Fibroblast of lung (primary cell): ENCODE measurements around the gene ZYG11B. TPM values are rescaled to one million over a fixed set of nuclear protein-coding genes. Genes with fewer than 3 reads are reported as not detected.
A peak's percentile ranks its signal among the peaks of the same experiment; 100 is the strongest.

ENCODE experiments used
- DNase-seq, 2 donors: peaks; one replicate each; pipeline versions ENCODE4 v3.0.0 to v3.0.0-alpha.2; 2010; ENCODE audit warnings: low read depth in 2 of 2
- H2AFZ ChIP-seq: 2 replicates; pipeline ENCODE4 v1.5.1; 2012; ENCODE audit warnings: low read length, control low read depth, inconsistent platforms
- H3K27ac ChIP-seq: 2 replicates; pipeline ENCODE4 v1.5.1; 2011; ENCODE audit warnings: low read length, control low read depth; ENCODE audit not compliant: insufficient read depth
- H3K27me3 ChIP-seq: 2 replicates; pipeline ENCODE4 v1.5.1; 2011; ENCODE audit warnings: mild to moderate bottlenecking, low read length; ENCODE audit not compliant: control insufficient read depth, insufficient read depth
- H3K36me3 ChIP-seq: 2 replicates; pipeline ENCODE4 v1.5.1; 2011; ENCODE audit warnings: low read length; ENCODE audit not compliant: control insufficient read depth, insufficient read depth
- H3K4me1 ChIP-seq: 2 replicates; pipeline ENCODE4 v1.5.1; 2011; ENCODE audit warnings: low read length; ENCODE audit not compliant: control insufficient read depth, insufficient read depth; ENCODE audit errors: extremely low read depth
- H3K4me2 ChIP-seq: 2 replicates; pipeline ENCODE4 v1.5.1; 2011; ENCODE audit warnings: low read length, control low read depth; ENCODE audit not compliant: insufficient read depth; ENCODE audit errors: extremely low read depth
- H3K4me3 ChIP-seq, 4 experiments: fragments of 200-600 bp in 1 of 4; sonication (generic) in 1 of 4; replicated peaks in 1 of 4; 2 replicates each; pipeline ENCODE4 v1.5.1; 2011 to 2016; ENCODE audit warnings: low read length in 4 of 4, low read depth in 3 of 4, mild to moderate bottlenecking in 3 of 4, control low read depth in 2 of 4, inconsistent platforms in 1 of 4, mixed read lengths in 1 of 4; ENCODE audit not compliant: insufficient read depth in 1 of 4; ENCODE audit errors: control extremely low read depth in 1 of 4
- H3K79me2 ChIP-seq: 2 replicates; pipeline ENCODE4 v1.5.1; 2012; ENCODE audit warnings: mild to moderate bottlenecking, low read length, inconsistent platforms; ENCODE audit not compliant: control insufficient read depth, insufficient read depth
- H3K9ac ChIP-seq: 2 replicates; pipeline ENCODE4 v1.5.1; 2011; ENCODE audit warnings: mild to moderate bottlenecking, low read length, control low read depth; ENCODE audit not compliant: insufficient read depth
- H3K9me3 ChIP-seq: 2 replicates; pipeline ENCODE4 v1.5.1; 2012; ENCODE audit warnings: low read depth, low read length; ENCODE audit not compliant: control insufficient read depth, insufficient read depth
- H4K20me1 ChIP-seq: 2 replicates; pipeline ENCODE4 v1.5.1; 2011; ENCODE audit warnings: low read length; ENCODE audit not compliant: control insufficient read depth, insufficient read depth; ENCODE audit errors: extremely low read depth
- EZH2 ChIP-seq: IDR thresholded peaks from 2 replicates; pipeline ENCODE4 v1.5.1; 2012; ENCODE audit warnings: low read length, control low read depth, mild to moderate bottlenecking; ENCODE audit errors: missing control alignments
- polyA plus RNA-seq, 2 donors: library from polyadenylated mRNA; depleted of rRNA in 1 of 2; stranded (reverse) in 1 of 2; unstranded in 1 of 2; fragments of >200 nt; gene quantifications; 2 replicates each; pipeline ENCODE4 v1.2.1, GENCODE V29; 2011 to 2012; ENCODE audit warnings: missing spikeins in 1 of 2
- total RNA-seq: library from RNA; depleted of rRNA; stranded (reverse); fragments of >200 nt; gene quantifications from 2 replicates; pipeline ENCODE4 v1.2.1, GENCODE V29; 2014
- TF ChIP-seq, protein P1 (sequence below), 2 donors: IDR thresholded peaks in 1 of 2; conservative IDR thresholded peaks in 1 of 2; 1 replicate in 1 of 2; 2 replicates in 1 of 2; pipeline ENCODE4 v1.5.1; 2011 to 2012; ENCODE audit warnings: low read length in 2 of 2, control low read depth in 1 of 2, inconsistent platforms in 1 of 2, low read depth in 1 of 2, mild to moderate bottlenecking in 1 of 2

The ZYG11B gene
- total and polyA plus RNA-seq, 2 donors (not counting 1 experiment from before 2014, with no cell fraction given): 30.2 to 50.7 TPM

DNA sequence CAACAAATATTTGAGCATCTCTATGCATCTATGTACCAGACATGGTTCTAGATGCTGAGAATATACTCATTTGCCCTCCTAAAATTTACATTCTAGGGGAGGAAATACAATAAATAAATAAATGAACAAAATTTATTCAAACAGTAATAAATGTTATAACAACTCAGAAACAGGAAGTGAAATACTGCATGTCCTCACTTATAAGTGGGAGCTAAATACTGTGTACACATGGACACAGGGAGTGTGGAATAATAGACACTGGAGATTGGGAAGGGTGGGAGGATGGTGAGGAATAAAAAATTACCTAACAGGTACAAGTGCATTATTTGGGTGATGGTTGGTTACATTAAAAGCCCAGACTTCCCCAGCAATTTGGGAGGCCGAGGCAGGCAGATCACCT is 32.4 kb upstream of the ZYG11B start:
- DNase-seq: no peak
- Histone ChIP-seq H2AFZ (no peak overlapping the region), H3K36me3 (peaks cover 6% of the 10 kb centered on the region), H3K9me3 (no peaks in the 10 kb centered on the region), H3K4me2 (no peak overlapping the region), H3K4me1 (peaks cover 5% of the 10 kb centered on the region), H3K79me2 (peaks cover 32% of the 10 kb centered on the region), H3K9ac (no peak overlapping the region), H3K27me3 (no peaks in the 10 kb centered on the region), H3K4me3 (no peak overlapping the region), H3K27ac (no peak overlapping the region), H4K20me1 (no peaks in the 10 kb centered on the region)
- no peak for TF ChIP-seq EZH2
- TF ChIP-seq, protein P1, sequence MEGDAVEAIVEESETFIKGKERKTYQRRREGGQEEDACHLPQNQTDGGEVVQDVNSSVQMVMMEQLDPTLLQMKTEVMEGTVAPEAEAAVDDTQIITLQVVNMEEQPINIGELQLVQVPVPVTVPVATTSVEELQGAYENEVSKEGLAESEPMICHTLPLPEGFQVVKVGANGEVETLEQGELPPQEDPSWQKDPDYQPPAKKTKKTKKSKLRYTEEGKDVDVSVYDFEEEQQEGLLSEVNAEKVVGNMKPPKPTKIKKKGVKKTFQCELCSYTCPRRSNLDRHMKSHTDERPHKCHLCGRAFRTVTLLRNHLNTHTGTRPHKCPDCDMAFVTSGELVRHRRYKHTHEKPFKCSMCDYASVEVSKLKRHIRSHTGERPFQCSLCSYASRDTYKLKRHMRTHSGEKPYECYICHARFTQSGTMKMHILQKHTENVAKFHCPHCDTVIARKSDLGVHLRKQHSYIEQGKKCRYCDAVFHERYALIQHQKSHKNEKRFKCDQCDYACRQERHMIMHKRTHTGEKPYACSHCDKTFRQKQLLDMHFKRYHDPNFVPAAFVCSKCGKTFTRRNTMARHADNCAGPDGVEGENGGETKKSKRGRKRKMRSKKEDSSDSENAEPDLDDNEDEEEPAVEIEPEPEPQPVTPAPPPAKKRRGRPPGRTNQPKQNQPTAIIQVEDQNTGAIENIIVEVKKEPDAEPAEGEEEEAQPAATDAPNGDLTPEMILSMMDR (conservative IDR thresholded peaks at IDR 0.05 in 1 of 2, IDR thresholded peaks at IDR 0.05 in 1 of 2; ENCODE audit: low read depth in 1 of 2, low read length in 2 of 2): no peak

GRCh38 chr1:52695627-52696026 is 30.6 kb upstream of the ZYG11B start:
- no peak overlapping the region for H3K27ac ChIP-seq

DNA sequence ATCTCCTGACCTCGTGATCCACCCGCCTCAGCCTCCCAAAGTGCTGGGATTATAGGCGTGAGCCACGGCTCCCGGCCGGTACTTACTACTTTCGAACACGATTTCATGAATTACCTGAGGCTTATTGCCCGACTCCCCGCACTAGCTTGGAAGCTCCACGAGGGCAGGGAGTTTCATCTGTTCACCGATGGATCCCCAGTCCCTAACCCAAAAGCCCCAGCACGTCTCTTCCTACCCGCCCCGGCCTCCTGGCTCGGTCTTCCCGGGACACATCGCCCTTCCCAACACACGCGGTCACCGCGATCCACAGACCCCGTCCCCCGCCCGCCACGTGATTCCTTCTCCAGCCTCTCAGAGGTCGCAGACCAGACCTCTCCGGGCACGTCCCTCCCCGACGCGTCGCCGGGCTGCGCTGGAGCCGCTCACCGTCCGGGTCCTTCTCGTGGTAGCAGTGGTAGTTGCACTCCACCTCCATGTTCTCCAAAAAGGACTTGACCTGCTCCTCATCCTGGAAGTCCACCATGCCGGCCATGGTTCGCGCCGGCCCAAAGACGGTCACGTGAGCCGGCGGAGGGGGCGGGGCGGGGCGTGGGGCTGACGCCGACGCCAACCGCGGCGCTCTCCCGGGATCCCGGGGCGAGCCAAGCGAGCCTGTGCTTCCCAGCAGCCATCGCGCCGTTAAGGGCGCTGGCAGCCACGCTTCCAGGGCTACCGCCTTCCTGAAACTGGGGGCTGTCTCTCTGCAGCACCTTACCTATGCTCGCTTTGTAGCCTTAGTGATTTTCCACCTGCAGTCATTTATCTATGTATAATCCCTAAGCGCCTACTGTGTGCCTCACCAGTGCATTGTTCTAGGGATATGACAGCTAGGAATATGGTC is 28.2 kb upstream of the ZYG11B start, which contains the start of gene COA7:
TSS of gene COA7 (minus strand) at position 553 of the 880 bp plus-strand sequence. CDS start at position 532, 21 bp downstream.
- DNase-seq: peak; percentile 78 to 79
- Histone ChIP-seq H3K9ac (peak within 1 kb of the TSS; percentile 71), H3K4me1 (peaks cover 6% of the 10 kb centered on the region), H3K4me2 (peak within 1 kb of the TSS; percentile 87), H3K79me2 (peaks cover 32% of the 10 kb centered on the region), H3K36me3 (no peaks in the 10 kb centered on the region), H3K27ac (peak within 1 kb of the TSS; percentile 71), H2AFZ (peak within 1 kb of the TSS; percentile 95), H4K20me1 (no peaks in the 10 kb centered on the region), H3K9me3 (no peaks in the 10 kb centered on the region), H3K4me3 (peak within 1 kb of the TSS; percentile 66 to 88 (median 78)), H3K27me3 (no peaks in the 10 kb centered on the region)
- no peak for TF ChIP-seq EZH2
- TF ChIP-seq, protein P1 (conservative IDR thresholded peaks at IDR 0.05 in 1 of 2, IDR thresholded peaks at IDR 0.05 in 1 of 2; ENCODE audit: low read depth in 1 of 2, low read length in 2 of 2): no peak

More at GRCh38 chr1:52695627-52696026, 30.6 kb upstream of the ZYG11B start:
- Histone ChIP-seq H3K9me3 (no peaks in the 10 kb centered on the region), H2AFZ (no peak overlapping the region), H3K4me1 (peaks cover 5% of the 10 kb centered on the region), H4K20me1 (no peaks in the 10 kb centered on the region), H3K9ac (no peak overlapping the region), H3K27me3 (no peaks in the 10 kb centered on the region), H3K4me2 (no peak overlapping the region), H3K36me3 (peaks cover 6% of the 10 kb centered on the region), H3K4me3 (no peak overlapping the region), H3K79me2 (peaks cover 32% of the 10 kb centered on the region)
- TF ChIP-seq, protein P1 (conservative IDR thresholded peaks at IDR 0.05 in 1 of 2, IDR thresholded peaks at IDR 0.05 in 1 of 2; ENCODE audit: low read depth in 1 of 2, low read length in 2 of 2): no peak
- TF ChIP-seq EZH2: no peak
- DNase-seq: no peak
